ENCODE data around the gene MCAT.
"Not testable (repeated sequence)": the region's sequence is repeated elsewhere in the genome, so short reads cannot be mapped to it uniquely, and the experiment has no call there.

Gene MCAT

GRCh38 chr22:43153899-43154298 lies 10.7 kb upstream of the MCAT start:
- DNase-seq (ENCODE audit: low read depth), result no peak
- no peak for TF ChIP-seq CTCF (conservative IDR thresholded peaks at IDR 0.05; ENCODE audit: low read length)
- H3K4me3 ChIP-seq (ENCODE audit: low read length), result peak overlapping the region; percentile 26

GRCh38 chr22:43152357-43153071 lies 9.3 kb upstream of the MCAT start:
- TF ChIP-seq CTCF (conservative IDR thresholded peaks at IDR 0.05; ENCODE audit: low read length), result no peak
- DNase-seq (ENCODE audit: low read depth), result peak; percentile 66
- H3K4me3 ChIP-seq (ENCODE audit: low read length), result peak overlapping the region; percentile 83

- H3K4me3 ChIP-seq (ENCODE audit: low read length), result peak overlapping the region; percentile 83
- DNase-seq (ENCODE audit: low read depth), result no peak
- TF ChIP-seq CTCF (conservative IDR thresholded peaks at IDR 0.05; ENCODE audit: low read length), result no peak
These were observed 8.8 kb upstream of the MCAT start for GRCh38 chr22:43152003-43152356.

DNA sequence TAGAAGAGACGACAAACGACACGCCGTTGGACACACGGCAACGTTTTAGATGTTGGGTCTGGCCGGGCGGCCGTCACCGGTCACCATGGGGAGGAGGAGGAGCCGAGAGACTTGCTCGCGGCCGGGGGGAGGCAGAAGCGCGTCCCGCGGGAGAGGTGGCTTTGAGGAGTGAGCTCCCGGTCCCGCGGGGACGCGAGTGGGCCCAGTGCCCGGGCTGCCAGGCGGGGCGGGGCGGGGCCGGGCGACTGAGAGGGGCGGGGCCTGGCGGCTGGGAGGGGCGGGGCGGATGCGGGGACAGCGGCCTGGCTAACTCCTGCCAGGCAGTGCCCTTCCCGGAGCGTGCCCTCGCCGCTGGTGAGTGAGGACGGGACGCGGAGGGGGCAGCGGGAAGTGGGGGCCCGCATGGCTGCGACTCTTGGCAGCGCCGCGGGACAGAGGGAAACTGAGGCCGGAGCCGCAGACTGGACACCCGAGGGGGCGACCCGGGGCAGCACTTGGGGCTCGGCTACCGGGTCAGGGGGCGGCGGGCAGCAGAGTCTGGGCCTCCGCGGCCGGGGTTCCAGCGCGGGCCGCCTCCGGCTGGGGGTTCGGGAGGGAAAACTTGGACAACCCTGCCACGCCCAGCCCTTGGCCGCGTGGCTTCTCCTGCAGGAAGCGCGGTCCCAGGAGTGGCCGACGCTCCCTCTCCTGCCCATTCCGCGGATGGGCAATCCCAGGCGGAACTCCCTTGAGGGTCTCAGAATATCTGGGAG lies 8.2 kb upstream of the MCAT start, which contains the start of gene TSPO:
TSS of gene TSPO (plus strand) at position 309 of the 752 bp plus-strand sequence. CDS start 7,680 bp downstream, outside the sequence.
- no peak for TF ChIP-seq CTCF (conservative IDR thresholded peaks at IDR 0.05; ENCODE audit: low read length)
- peak within 1 kb of the TSS; percentile 83 for H3K4me3 ChIP-seq (ENCODE audit: low read length)
- peak; percentile 62 for DNase-seq (ENCODE audit: low read depth)

DNA sequence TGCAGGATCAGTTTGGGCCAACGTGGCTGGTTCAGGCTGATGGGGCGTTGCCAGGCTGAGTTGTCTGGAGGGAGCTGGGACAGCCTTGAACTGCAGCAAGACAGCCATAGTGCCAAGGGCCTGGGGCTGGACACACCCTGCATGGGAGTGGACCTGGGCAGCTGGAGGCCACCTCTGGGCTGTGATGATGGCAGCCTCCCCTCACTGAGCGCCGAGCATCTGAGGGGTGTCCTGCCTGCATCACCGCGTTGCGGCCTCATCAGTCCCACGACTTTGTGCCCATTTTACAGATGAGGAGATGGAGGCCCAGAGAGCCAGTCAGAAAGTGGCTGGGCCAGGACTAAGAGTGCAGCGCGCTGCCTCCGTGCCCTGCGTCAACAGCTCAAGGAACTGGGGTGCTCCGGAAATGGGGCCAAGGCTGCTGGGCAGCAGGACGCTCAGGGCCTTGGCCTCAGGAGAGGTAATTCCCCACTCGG lies 7.6 kb upstream of the MCAT start:
- no peak for TF ChIP-seq CTCF (conservative IDR thresholded peaks at IDR 0.05; ENCODE audit: low read length)
- no peak for DNase-seq (ENCODE audit: low read depth)
- peak overlapping the region; percentile 83 for H3K4me3 ChIP-seq (ENCODE audit: low read length)

DNA sequence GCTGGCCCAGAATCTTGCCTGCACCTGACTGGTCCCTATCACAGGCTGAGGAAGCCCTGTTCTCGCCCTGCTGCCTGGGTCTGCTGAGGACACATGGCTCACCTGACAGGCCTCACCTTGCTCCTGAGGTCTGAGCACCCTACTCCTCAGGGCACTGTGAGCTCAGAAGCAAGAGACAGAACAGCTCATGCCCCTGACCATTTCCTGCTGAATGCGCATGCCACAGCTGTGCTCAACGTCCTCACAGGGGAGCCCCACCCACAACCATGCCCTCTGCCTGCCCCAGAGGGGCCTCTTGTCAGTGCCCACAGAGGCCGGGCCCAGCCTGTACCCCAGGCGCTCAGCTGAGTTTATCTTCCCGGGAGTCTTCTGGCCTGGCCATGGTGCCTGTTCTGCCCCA lies 5.4 kb upstream of the MCAT start:
- no peak for TF ChIP-seq CTCF (conservative IDR thresholded peaks at IDR 0.05; ENCODE audit: low read length)
- no peak for DNase-seq (ENCODE audit: low read depth)
- no peak overlapping the region for H3K4me3 ChIP-seq (ENCODE audit: low read length)

- H3K4me3 ChIP-seq (ENCODE audit: low read length), result no peak overlapping the region
- no peak for DNase-seq (ENCODE audit: low read depth)
- TF ChIP-seq CTCF (conservative IDR thresholded peaks at IDR 0.05; ENCODE audit: low read length), result no peak
These were observed 4.6 kb upstream of the MCAT start for GRCh38 chr22:43147821-43148220.

DNA sequence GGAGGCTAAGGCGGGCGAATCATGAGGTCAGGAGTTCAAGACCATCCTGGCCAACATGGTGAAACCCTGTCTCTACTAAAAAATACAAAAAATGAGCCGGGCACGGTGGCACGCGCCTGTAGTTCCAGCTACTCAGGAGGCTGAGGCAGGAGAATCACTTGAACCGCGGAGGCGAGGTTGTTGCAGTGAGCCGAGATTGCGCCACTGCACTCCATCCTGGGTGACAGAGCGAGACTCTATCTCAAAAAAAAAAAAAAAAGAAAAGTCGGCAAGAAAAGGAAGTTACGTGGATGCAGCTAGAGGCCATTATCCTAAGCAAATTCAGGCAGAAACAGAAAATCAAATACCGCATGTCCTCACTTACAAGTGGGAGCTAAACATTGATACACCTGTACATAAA lies 3.1 kb upstream of the MCAT start:
- not testable (repeated sequence) for DNase-seq (ENCODE audit: low read depth); H3K4me3 ChIP-seq (ENCODE audit: low read length)

DNA sequence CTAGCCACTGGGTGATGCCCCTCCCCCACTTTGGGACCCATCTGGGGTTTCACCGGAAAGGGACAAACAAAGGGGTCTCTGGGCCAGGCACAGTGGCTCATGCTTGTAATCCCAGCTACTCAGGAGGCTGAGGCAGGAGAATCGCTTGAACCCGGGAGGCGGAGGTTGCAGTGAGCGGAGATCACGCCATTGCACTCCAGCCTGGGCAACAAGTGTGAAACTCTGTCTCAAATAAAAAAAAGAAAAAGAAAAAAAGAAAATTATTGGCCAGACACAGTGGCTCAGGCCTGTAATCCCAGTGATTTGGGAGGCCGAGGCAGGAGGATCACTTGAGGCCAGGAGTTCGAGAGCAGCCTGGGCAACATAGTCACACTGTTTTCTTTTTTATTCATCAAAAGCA lies 2.2 kb upstream of the MCAT start:
- not testable (repeated sequence) for DNase-seq (ENCODE audit: low read depth); H3K4me3 ChIP-seq (ENCODE audit: low read length)
